GM19023 (cell line): ENCODE results near the gene CDV3.

Source experiments
- ATAC-seq: cut with Tn5 transposase; IDR thresholded peaks from one replicate; pipeline ENCODE4 v1.9.1; 2021; ENCODE audit warnings: mild to moderate bottlenecking, moderate library complexity; ENCODE audit not compliant: unreplicated experiment

CDV3 gene

DNA sequence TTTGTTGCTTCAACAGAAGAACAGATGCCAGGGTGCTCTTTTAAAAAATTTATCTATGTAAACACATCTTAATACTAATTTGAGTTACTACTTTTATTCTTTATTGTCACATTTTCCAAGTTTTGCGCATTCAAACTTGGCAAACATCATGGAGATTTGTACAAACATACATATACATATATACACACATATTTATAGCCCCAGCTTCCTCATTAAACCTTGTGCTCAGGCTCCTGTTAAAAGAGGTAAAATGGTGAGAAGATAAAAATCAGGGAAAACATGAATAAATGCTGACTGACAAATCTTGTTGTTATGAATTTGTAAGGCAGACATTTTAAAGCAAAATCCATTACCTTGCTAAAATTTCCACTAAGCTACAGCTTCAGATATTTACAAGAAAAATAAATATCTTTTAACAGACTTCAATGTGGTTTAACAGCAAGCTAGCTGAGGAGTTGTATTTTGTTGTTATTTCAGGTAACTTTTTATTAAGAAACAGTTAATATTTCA lies 27.1 kb downstream of the CDV3 start:
- ATAC-seq, result no peak

DNA sequence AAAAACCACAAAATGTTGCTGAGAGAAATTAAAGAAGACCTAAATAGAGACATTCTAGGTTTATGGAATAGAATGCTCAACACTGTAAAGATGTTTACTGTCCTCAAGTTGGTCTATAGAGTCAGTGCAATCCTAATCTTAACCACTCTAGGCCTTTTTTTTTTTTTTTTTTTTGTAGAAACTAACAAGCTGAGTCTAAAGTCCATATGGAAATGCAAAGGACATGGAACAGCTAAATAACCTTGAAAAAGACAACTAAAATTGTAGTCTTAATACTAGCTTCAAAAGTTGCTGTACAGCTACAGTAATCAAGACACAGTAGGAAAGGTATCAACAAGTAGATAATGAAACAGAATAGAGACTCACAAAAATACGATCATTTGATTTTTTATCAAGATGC lies 32.9 kb downstream of the CDV3 start:
- ATAC-seq, result no peak

GRCh38 chr3:133606902-133607301 lies 33.4 kb downstream of the CDV3 start:
- ATAC-seq, result no peak

- ATAC-seq, result no peak
Observed at GRCh38 chr3:133607816-133608215, 34.3 kb downstream of the CDV3 start.

GRCh38 chr3:133608388-133608787 lies 34.9 kb downstream of the CDV3 start:
- no peak for ATAC-seq

DNA sequence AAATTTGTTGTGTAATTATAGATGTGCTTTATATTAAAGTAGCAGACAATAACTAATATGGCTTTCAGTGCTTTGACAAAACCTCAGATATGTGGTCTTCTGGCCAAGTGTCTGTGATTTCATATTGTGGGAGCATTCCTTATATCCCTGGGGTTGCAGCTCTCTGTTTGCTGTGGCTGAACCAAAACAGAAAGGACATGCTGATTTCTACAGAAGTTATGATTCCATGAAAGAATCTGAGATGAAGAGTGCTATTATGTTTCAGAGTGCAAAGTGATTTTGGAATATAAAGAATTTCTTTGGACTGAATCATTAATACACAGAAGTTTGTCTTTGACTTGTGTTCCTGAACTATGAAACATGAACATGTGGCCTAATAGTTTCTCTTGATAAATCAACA lies 36.5 kb downstream of the CDV3 start:
- no peak for ATAC-seq

GRCh38 chr3:133611534-133611933 lies 38.0 kb downstream of the CDV3 start:
- ATAC-seq, result no peak

DNA sequence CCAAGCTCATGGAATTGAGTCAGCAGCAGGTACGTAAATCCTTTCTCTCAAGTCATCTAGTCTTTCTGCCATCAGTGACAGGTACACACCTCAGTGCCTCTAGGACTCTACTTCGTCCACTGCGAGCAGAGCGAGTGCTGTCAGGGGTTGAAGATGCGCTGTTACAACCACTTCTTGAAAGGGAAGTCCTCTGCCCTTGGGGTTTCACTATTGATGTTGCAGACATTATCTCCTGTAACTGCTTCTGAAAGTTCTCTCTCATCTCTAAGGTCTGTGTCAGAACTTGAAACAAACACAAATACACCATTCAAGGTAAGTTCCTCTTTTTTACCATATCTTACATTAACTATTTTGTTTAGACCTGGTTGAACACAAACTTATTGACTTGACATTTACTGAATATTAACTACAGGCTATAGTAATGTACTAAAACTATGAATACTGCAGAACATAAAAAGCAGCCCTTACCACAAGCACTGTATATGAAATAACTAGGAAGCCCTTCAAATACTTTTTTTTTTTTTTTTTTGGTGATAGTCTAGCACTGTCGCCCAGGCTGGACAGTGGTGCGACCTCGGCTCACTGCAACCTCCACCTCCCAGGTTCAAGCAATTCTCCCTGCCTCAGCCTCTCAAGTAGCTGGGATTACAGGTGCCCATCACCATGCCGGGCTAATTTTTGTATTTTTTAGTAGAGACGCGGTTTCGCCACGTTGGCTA lies 46.7 kb downstream of the CDV3 start:
- peak; percentile 99 for ATAC-seq

- ATAC-seq, result no peak
Observed at GRCh38 chr3:133627789-133628188, 54.3 kb downstream of the CDV3 start.

GRCh38 chr3:133629146-133629545 lies 55.7 kb downstream of the CDV3 start:
- no peak for ATAC-seq

- ATAC-seq, result no peak
Observed at GRCh38 chr3:133633439-133633838, 60.0 kb downstream of the CDV3 start.
